ENCODE measurements around the gene PPM1D. TPM values are rescaled to one million over a fixed set of nuclear protein-coding genes. Genes with fewer than 3 reads are reported as not detected.
"Not testable (repeated sequence)": the region's sequence is repeated elsewhere in the genome, so short reads cannot be mapped to it uniquely, and the experiment has no call there.

The PPM1D gene
- total and polyA plus RNA-seq, 8 donors, result 1.9 to 11.6 (median 7.0) TPM

DNA sequence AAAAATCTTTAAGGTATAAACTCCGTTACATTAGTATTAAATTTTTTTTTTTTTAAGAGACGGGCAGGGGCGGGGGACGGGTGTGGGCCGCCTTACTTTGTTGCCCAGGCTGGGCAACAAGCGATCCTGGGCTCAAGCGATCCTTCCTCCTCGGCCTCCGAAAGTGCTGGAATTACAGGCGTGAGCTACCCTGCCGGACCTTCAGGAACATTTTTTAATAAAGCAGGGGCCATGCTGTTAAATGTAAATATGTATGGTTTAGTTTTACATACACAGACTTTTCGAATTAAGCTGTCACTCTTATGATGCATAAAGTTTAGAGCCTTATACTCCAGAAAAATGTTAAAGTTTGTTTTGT is 2.4 kb downstream of the PPM1D start:
- ATAC-seq, result no peak
- TF ChIP-seq, protein P1, sequence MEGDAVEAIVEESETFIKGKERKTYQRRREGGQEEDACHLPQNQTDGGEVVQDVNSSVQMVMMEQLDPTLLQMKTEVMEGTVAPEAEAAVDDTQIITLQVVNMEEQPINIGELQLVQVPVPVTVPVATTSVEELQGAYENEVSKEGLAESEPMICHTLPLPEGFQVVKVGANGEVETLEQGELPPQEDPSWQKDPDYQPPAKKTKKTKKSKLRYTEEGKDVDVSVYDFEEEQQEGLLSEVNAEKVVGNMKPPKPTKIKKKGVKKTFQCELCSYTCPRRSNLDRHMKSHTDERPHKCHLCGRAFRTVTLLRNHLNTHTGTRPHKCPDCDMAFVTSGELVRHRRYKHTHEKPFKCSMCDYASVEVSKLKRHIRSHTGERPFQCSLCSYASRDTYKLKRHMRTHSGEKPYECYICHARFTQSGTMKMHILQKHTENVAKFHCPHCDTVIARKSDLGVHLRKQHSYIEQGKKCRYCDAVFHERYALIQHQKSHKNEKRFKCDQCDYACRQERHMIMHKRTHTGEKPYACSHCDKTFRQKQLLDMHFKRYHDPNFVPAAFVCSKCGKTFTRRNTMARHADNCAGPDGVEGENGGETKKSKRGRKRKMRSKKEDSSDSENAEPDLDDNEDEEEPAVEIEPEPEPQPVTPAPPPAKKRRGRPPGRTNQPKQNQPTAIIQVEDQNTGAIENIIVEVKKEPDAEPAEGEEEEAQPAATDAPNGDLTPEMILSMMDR (IDR thresholded peaks at IDR 0.05), result no peak
- Histone ChIP-seq H3K27me3 (no peaks in the 10 kb centered on the region), H3K9me3 (no peaks in the 10 kb centered on the region), H3K36me3 (no peaks in the 10 kb centered on the region), H3K4me3 (peak overlapping the region; percentile 62 to 97 (median 78)), H3K27ac (peak overlapping the region in 2 of 4 donors; percentile 96 to 98), H3K4me1 (peaks cover 4 to 18% (median 10%) of the 10 kb centered on the region in 3 donors)
- WGBS, 2 donors, result 4 to 5% methylated on average over 12 of the region's 12 CpGs
- intact Hi-C loops (cut with DNase I), result no loop called here
- FAIRE-seq, result no peak
- DNase-seq, result peak in 1 of 6 donors; percentile 26

DNA sequence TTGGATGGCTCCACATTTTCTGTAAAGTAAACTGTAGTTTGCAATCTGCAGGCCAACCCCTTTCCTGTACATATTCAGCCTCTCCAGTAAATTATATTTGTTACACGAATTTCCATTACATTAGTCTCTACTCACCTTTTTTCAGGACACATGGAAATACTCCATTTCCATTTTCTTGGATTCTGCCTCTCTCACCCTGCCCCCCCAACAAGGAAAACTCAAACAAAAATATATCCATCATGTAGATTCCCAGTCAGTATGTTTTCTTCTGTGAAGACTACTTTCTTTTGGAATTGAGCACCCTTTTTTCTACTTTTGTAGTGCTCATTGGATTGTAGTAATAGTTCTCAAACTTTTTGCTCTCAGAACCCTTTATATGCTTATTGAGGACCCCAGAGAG is 2.9 kb downstream of the PPM1D start:
- H3K4me3 ChIP-seq, result peak overlapping the region; percentile 62 to 97 (median 78)
- TF ChIP-seq, protein P1 (IDR thresholded peaks at IDR 0.05), result no peak
- H3K9me3 ChIP-seq, result no peaks in the 10 kb centered on the region
- H3K27me3 ChIP-seq, result no peaks in the 10 kb centered on the region
- DNase-seq, result no peak
- H3K4me1 ChIP-seq, result peaks cover 4 to 18% (median 10%) of the 10 kb centered on the region in 3 donors
- ATAC-seq, result no peak
- no peaks in the 10 kb centered on the region for H3K36me3 ChIP-seq
- intact Hi-C loops (cut with DNase I), result no loop called here
- H3K27ac ChIP-seq, result peak overlapping the region in 1 of 4 donors; percentile 98
- FAIRE-seq, result no peak
- WGBS, 2 donors, result 3 to 8% methylated on average over 1 of the region's 1 CpG

DNA sequence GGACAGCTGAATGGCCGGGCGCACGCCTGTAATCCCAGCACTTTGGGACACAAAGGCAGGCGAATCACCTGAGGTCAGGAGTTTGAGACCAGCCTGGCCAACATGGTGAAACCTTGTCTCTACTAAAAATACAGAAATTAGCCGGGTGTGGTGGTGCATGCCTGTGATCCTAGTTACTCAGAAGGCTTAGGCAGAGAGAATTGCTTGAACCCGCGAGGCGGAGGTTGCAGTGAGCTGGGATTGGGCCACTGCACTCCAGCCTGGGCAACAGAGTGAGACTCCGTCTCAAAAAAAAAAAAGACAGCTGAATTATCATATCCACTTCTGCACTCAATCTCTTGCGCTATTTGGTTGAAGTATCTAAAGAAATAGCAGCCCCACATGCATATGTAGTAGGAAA is 3.5 kb downstream of the PPM1D start:
- ATAC-seq; intact Hi-C loops (cut with DNase I); H3K4me3 ChIP-seq; H3K36me3 ChIP-seq; FAIRE-seq; H3K9me3 ChIP-seq; DNase-seq; H3K27ac ChIP-seq; H3K27me3 ChIP-seq: not testable (repeated sequence)
- 89 to 95% methylated on average over 10 of the region's 10 CpGs for WGBS, 2 donors
- peaks cover 4 to 18% (median 10%) of the 10 kb centered on the region in 3 donors for H3K4me1 ChIP-seq

DNA sequence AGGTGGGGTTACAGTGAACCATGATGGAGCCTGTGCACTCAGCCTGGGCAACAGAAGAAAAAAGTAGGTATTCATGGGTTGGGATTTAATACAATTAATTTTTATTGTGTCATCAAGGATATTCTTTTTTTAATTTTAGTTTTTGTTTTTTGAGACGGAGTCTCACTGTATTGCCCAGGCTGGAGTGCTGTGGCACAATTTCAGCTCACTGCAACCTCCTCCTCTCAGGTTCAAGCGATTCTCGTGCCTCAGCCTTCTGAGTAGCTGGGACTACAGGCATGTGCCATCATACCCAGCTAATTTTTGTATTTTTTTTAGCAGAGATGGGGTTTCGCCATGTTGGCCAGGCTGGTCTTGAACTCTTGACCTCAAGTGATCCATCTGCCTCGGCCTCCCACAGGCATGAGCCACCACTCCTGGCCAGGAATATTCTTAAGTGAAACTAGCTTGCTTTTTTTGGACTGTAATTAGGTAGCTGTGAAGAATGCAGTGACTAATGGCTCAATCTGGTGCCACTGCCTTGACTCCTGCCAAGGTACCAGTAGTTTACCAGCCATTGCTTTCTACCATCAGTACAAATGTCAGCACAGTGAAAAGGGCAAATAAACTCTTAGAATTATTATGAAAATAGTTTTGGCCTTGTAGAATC is 4.8 kb downstream of the PPM1D start:
- intact Hi-C loops (cut with DNase I), result no loop called here
- TF ChIP-seq, protein P1 (IDR thresholded peaks at IDR 0.05), result no peak
- H3K36me3 ChIP-seq, result no peaks in the 10 kb centered on the region
- no peaks in the 10 kb centered on the region for H3K9me3 ChIP-seq
- ATAC-seq (no peak), FAIRE-seq (no peak), DNase-seq (peak in 1 of 6 donors; percentile 30)
- no peak overlapping the region for H3K4me3 ChIP-seq
- H3K27ac ChIP-seq, result peak overlapping the region in 1 of 4 donors; percentile 37
- 87 to 92% methylated on average over 5 of the region's 5 CpGs for WGBS, 2 donors
- peaks cover 0 to 18% (median 10%) of the 10 kb centered on the region in 3 donors for H3K4me1 ChIP-seq
- H3K27me3 ChIP-seq, result no peaks in the 10 kb centered on the region

DNA sequence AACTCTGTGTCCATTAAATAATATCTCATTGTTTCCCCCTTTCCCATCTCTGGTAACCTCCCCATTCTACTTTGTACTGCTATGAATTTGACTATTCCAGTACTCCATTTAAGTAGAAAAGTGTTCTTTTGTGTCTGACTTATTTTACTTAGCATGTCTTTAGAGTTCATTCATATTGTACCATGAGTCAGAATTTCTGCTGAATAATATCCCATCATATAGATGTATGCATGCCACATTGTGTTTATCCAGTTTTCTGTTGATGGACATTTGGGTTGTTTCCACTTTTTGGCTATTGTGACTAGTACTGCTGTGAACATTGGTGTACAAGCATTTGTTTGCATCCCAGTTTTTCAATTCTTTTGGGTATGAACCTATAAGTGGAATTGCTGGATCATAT is 6.0 kb downstream of the PPM1D start:
- ATAC-seq (no peak), FAIRE-seq (no peak), DNase-seq (no peak)
- intact Hi-C loops (cut with DNase I), result no loop called here
- Histone ChIP-seq H3K9me3 (no peaks in the 10 kb centered on the region), H3K4me1 (peaks cover 9 to 29% (median 10%) of the 10 kb centered on the region in 3 donors), H3K4me3 (no peak overlapping the region), H3K36me3 (no peaks in the 10 kb centered on the region), H3K27ac (no peak overlapping the region), H3K27me3 (no peaks in the 10 kb centered on the region)
- TF ChIP-seq, protein P1 (IDR thresholded peaks at IDR 0.05), result no peak

Data from pancreas (tissue), 10 donors.